ENCODE measurements around the gene CADM3.

Gene CADM3

DNA sequence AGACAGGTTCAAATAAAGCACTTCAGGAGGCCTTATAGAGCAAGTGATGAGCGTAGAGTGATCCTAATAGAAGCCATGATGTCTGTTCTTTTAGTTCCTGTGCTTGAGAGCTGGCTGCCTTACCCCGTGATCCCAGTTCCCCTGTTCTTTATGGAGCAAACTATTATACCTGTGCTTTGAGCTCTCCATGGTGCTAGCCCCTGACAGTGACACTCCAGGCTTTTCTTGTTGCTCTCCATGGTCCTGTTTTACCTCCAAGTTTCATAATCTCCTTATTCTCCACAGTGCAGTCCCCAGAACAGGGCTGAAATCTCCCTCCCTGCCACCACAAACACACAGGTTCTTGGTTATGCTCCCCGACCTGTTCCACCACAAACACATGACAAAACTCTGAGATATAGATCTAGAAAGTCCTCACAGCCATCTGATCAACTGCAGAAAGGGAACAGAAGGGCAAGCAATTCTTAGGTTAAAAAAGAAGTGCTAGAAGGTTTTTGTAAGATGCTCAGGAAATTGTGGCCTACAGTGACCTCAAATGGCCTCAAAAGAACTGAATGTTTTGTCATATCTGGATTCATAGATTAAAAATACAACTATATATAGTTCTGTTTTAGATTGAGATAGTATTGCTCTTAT is 6.0 kb downstream of the CADM3 start:
- DNase-seq (ENCODE audit: low read depth, low spot score), result peak; percentile 89
- no peak overlapping the region for H3K4me3 ChIP-seq (ENCODE audit: insufficient read length, low read depth)
- TF ChIP-seq YY1 (IDR thresholded peaks at IDR 0.05; ENCODE audit: insufficient read depth, insufficient read length), result no peak
- no peak for TF ChIP-seq ZNF274 (IDR thresholded peaks at IDR 0.05; ENCODE audit: low read depth, low read length)
- no peak for TF ChIP-seq SUZ12 (IDR thresholded peaks at IDR 0.05; ENCODE audit: extremely low read depth, insufficient read depth, insufficient read length)
- H3K27me3 ChIP-seq (ENCODE audit: insufficient read depth, insufficient read length), result peaks cover 4% of the 10 kb centered on the region
- H3K9me3 ChIP-seq (ENCODE audit: insufficient read depth, low read length), result no peaks in the 10 kb centered on the region
- H3K36me3 ChIP-seq (ENCODE audit: insufficient read depth, insufficient read length, low read length), result no peaks in the 10 kb centered on the region
- no peaks in the 10 kb centered on the region for H3K4me1 ChIP-seq (ENCODE audit: insufficient read depth, insufficient read length)
- no peak overlapping the region for H3K9ac ChIP-seq (ENCODE audit: insufficient read length, low read depth)

- Histone ChIP-seq H3K27me3 (ENCODE audit: insufficient read depth, insufficient read length) (no peaks in the 10 kb centered on the region), H3K4me1 (ENCODE audit: insufficient read depth, insufficient read length) (no peaks in the 10 kb centered on the region), H3K9me3 (ENCODE audit: insufficient read depth, low read length) (no peaks in the 10 kb centered on the region), H3K36me3 (ENCODE audit: insufficient read depth, insufficient read length, low read length) (no peaks in the 10 kb centered on the region), H3K9ac (ENCODE audit: insufficient read length, low read depth) (no peak overlapping the region), H3K4me3 (ENCODE audit: insufficient read length, low read depth) (no peak overlapping the region)
- TF ChIP-seq ZNF274 (IDR thresholded peaks at IDR 0.05; ENCODE audit: low read depth, low read length) (no peak), YY1 (IDR thresholded peaks at IDR 0.05; ENCODE audit: insufficient read depth, insufficient read length) (no peak), SUZ12 (IDR thresholded peaks at IDR 0.05; ENCODE audit: extremely low read depth, insufficient read depth, insufficient read length) (no peak)
- no peak for DNase-seq (ENCODE audit: low read depth, low spot score)
Observed at GRCh38 chr1:159179906-159180305, 8.5 kb downstream of the CADM3 start.

DNA sequence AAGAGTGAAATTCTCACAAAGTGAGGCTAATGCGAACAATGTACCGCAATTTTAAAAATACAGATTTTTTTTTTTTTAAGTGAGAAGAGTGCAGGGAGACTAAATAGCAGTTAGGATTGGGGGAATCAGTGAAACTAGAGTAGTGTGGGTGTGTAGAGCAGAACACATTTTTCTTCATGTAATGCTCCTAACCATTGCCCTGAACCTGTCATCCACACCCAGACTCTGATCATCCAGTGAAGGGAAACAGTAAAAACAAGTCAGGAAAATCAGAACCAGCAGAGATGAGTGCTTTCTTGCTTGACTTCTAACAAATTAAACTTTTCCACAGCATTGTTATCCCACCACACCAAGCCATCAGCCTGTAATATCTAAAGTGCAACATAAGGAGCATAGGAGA is 9.1 kb downstream of the CADM3 start:
- Histone ChIP-seq H3K4me3 (ENCODE audit: insufficient read length, low read depth) (no peak overlapping the region), H3K36me3 (ENCODE audit: insufficient read depth, insufficient read length, low read length) (no peaks in the 10 kb centered on the region), H3K9ac (ENCODE audit: insufficient read length, low read depth) (no peak overlapping the region), H3K27me3 (ENCODE audit: insufficient read depth, insufficient read length) (no peaks in the 10 kb centered on the region), H3K9me3 (ENCODE audit: insufficient read depth, low read length) (no peaks in the 10 kb centered on the region), H3K4me1 (ENCODE audit: insufficient read depth, insufficient read length) (no peaks in the 10 kb centered on the region)
- DNase-seq (ENCODE audit: low read depth, low spot score), result no peak
- TF ChIP-seq ZNF274 (IDR thresholded peaks at IDR 0.05; ENCODE audit: low read depth, low read length) (no peak), YY1 (IDR thresholded peaks at IDR 0.05; ENCODE audit: insufficient read depth, insufficient read length) (no peak), SUZ12 (IDR thresholded peaks at IDR 0.05; ENCODE audit: extremely low read depth, insufficient read depth, insufficient read length) (no peak)

- Histone ChIP-seq H3K4me1 (ENCODE audit: insufficient read depth, insufficient read length) (no peaks in the 10 kb centered on the region), H3K36me3 (ENCODE audit: insufficient read depth, insufficient read length, low read length) (no peaks in the 10 kb centered on the region), H3K9me3 (ENCODE audit: insufficient read depth, low read length) (no peaks in the 10 kb centered on the region), H3K9ac (ENCODE audit: insufficient read length, low read depth) (no peak overlapping the region), H3K4me3 (ENCODE audit: insufficient read length, low read depth) (no peak overlapping the region), H3K27me3 (ENCODE audit: insufficient read depth, insufficient read length) (no peaks in the 10 kb centered on the region)
- no peak for TF ChIP-seq SUZ12 (IDR thresholded peaks at IDR 0.05; ENCODE audit: extremely low read depth, insufficient read depth, insufficient read length)
- TF ChIP-seq YY1 (IDR thresholded peaks at IDR 0.05; ENCODE audit: insufficient read depth, insufficient read length), result no peak
- no peak for TF ChIP-seq ZNF274 (IDR thresholded peaks at IDR 0.05; ENCODE audit: low read depth, low read length)
- no peak for DNase-seq (ENCODE audit: low read depth, low spot score)
Observed at GRCh38 chr1:159181328-159182024, 10.1 kb downstream of the CADM3 start.

GRCh38 chr1:159184201-159184600 is 12.8 kb downstream of the CADM3 start:
- DNase-seq (ENCODE audit: low read depth, low spot score), result no peak
- Histone ChIP-seq H3K9me3 (ENCODE audit: insufficient read depth, low read length) (no peaks in the 10 kb centered on the region), H3K4me3 (ENCODE audit: insufficient read length, low read depth) (no peak overlapping the region), H3K9ac (ENCODE audit: insufficient read length, low read depth) (no peak overlapping the region), H3K4me1 (ENCODE audit: insufficient read depth, insufficient read length) (peaks cover 5% of the 10 kb centered on the region), H3K27me3 (ENCODE audit: insufficient read depth, insufficient read length) (no peaks in the 10 kb centered on the region), H3K36me3 (ENCODE audit: insufficient read depth, insufficient read length, low read length) (no peaks in the 10 kb centered on the region)
- TF ChIP-seq ZNF274 (IDR thresholded peaks at IDR 0.05; ENCODE audit: low read depth, low read length) (no peak), SUZ12 (IDR thresholded peaks at IDR 0.05; ENCODE audit: extremely low read depth, insufficient read depth, insufficient read length) (no peak), YY1 (IDR thresholded peaks at IDR 0.05; ENCODE audit: insufficient read depth, insufficient read length) (no peak)

DNA sequence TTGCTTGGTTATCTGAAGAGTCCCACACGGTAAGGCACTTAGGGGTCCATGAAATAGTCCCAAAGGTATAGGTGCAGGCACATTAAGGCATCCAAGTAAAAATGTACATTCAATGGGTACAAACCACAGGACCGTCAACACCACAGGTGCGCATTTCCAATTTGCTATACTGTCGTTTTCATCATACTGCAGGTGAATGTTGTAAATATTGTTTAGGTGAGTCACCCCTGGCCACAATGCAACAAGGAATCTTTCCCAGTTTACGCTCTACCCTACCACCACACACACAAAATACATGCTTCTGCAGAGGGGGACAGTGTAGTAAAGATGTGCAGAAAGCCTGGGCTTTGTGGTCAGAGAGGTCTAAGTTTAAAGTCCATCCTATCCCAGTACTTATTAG is 13.7 kb downstream of the CADM3 start:
- Histone ChIP-seq H3K4me1 (ENCODE audit: insufficient read depth, insufficient read length) (peaks cover 5% of the 10 kb centered on the region), H3K9me3 (ENCODE audit: insufficient read depth, low read length) (no peaks in the 10 kb centered on the region), H3K4me3 (ENCODE audit: insufficient read length, low read depth) (no peak overlapping the region), H3K9ac (ENCODE audit: insufficient read length, low read depth) (no peak overlapping the region), H3K36me3 (ENCODE audit: insufficient read depth, insufficient read length, low read length) (no peaks in the 10 kb centered on the region), H3K27me3 (ENCODE audit: insufficient read depth, insufficient read length) (peaks cover 4% of the 10 kb centered on the region)
- no peak for DNase-seq (ENCODE audit: low read depth, low spot score)
- TF ChIP-seq YY1 (IDR thresholded peaks at IDR 0.05; ENCODE audit: insufficient read depth, insufficient read length), result no peak
- TF ChIP-seq ZNF274 (IDR thresholded peaks at IDR 0.05; ENCODE audit: low read depth, low read length), result no peak
- TF ChIP-seq SUZ12 (IDR thresholded peaks at IDR 0.05; ENCODE audit: extremely low read depth, insufficient read depth, insufficient read length), result no peak

GRCh38 chr1:159187033-159187432 is 15.6 kb downstream of the CADM3 start:
- H3K9ac ChIP-seq (ENCODE audit: insufficient read length, low read depth), result peak overlapping the region; percentile 79
- TF ChIP-seq ZNF274 (IDR thresholded peaks at IDR 0.05; ENCODE audit: low read depth, low read length), result no peak
- TF ChIP-seq YY1 (IDR thresholded peaks at IDR 0.05; ENCODE audit: insufficient read depth, insufficient read length), result no peak
- TF ChIP-seq SUZ12 (IDR thresholded peaks at IDR 0.05; ENCODE audit: extremely low read depth, insufficient read depth, insufficient read length), result no peak
- no peaks in the 10 kb centered on the region for H3K9me3 ChIP-seq (ENCODE audit: insufficient read depth, low read length)
- H3K36me3 ChIP-seq (ENCODE audit: insufficient read depth, insufficient read length, low read length), result peaks cover 3% of the 10 kb centered on the region
- peaks cover 5% of the 10 kb centered on the region for H3K4me1 ChIP-seq (ENCODE audit: insufficient read depth, insufficient read length)
- no peak for DNase-seq (ENCODE audit: low read depth, low spot score)
- peak overlapping the region; percentile 68 for H3K4me3 ChIP-seq (ENCODE audit: insufficient read length, low read depth)
- peaks cover 4% of the 10 kb centered on the region for H3K27me3 ChIP-seq (ENCODE audit: insufficient read depth, insufficient read length)

All from NT2/D1 (cell line).